ENCODE results near the gene PROC.
"Not testable (repeated sequence)": the region's sequence is repeated elsewhere in the genome, so short reads cannot be mapped to it uniquely, and the experiment has no call there.

The PROC gene

DNA sequence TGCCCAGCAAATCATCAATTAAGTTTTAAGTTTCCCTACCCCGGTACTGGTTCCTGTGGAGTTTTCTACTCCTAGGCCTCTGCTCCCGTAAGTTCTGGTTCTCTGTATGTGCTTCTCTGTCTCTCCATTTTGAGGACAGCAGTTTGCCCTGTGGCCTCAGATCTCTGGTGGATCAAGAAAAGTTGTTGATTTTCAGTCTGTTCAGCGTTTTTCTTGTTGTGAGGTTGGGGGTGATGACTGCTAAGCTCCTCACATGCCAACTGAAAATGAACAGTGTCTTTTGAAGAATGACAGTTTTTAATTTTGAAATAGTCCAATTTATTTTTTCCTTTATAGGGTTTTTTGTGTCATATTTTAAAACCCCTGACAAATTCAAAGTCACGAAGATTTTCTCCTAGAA is 31.7 kb downstream of the PROC start:
- Histone ChIP-seq H3K14ac (ENCODE audit: low read length) (no peak overlapping the region), H3K18ac (ENCODE audit: low read length) (no peak overlapping the region), H2BK5ac (ENCODE audit: low read length) (no peak overlapping the region), H3K27me3 (ENCODE audit: control insufficient read depth in 3 of 3, insufficient read depth in 3 of 3, low read depth in 1 of 3, low read length in 3 of 3) (no peaks in the 10 kb centered on the region), H2BK12ac (ENCODE audit: low read length) (no peak overlapping the region), H3K4me3 (ENCODE audit: low read length in 2 of 2) (no peak overlapping the region), H2AK5ac (ENCODE audit: low read depth, low read length) (no peak overlapping the region), H2BK15ac (ENCODE audit: low read length) (no peak overlapping the region), H3K79me1 (ENCODE audit: low read depth, low read length) (no peaks in the 10 kb centered on the region), H3K4ac (ENCODE audit: low read length) (no peak overlapping the region), H4K8ac (ENCODE audit: low read depth, low read length) (no peak overlapping the region), H3K4me2 (ENCODE audit: insufficient read depth, low read length, poor library complexity, severe bottlenecking) (no peak overlapping the region), H3K9ac (ENCODE audit: low read depth, low read length, poor library complexity) (no peak overlapping the region), H3K23ac (ENCODE audit: low read depth, low read length, poor library complexity) (no peak overlapping the region), H4K91ac (ENCODE audit: low read depth, low read length, poor library complexity) (no peak overlapping the region), H3K4me1 (ENCODE audit: control insufficient read depth in 2 of 2, insufficient read depth in 1 of 2, low read depth in 1 of 2, low read length in 2 of 2) (peaks cover 0 to 6% of the 10 kb centered on the region in 2 donors), H3K36me3 (replicated peaks in 1 of 2; ENCODE audit: control insufficient read depth in 2 of 2, insufficient read depth in 2 of 2, low read length in 2 of 2) (no peaks in the 10 kb centered on the region), H2AFZ (ENCODE audit: low read length) (peak overlapping the region; percentile 54), H2BK120ac (ENCODE audit: low read depth, low read length) (no peak overlapping the region), H3K9me3 (replicated peaks in 1 of 2; ENCODE audit: control insufficient read depth in 2 of 2, insufficient read depth in 1 of 2, low read depth in 1 of 2, low read length in 2 of 2) (no peaks in the 10 kb centered on the region), H3K27ac (replicated peaks; ENCODE audit: low read length) (no peak overlapping the region)
- WGBS, 2 donors (ENCODE audit: extremely low coverage in 2 of 2, insufficient read length in 2 of 2, insufficient replicate concordance in 1 of 2): no CpG with 5 or more reads among the region's 4 CpGs
- DNase-seq (ENCODE audit: low spot score): no peak

DNA sequence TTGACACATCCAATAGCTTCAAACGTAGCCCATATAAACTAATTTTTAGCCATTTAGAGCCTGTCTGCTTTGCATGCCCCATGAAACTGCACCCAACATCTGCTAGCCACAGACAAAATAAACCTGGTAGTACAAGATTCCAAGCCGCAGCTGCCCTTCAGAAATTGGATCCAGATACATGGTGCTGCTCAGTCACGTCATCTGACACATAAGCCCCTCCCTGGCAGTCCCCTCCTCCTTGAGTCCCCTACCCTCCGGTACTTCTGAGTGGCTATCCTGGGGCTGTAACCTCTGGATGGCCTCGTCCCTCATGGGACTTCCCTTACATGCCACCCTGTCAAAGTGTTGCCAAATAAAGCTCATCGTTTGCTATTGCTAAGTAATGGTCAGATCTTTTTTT is 33.8 kb downstream of the PROC start:
- no CpG with 5 or more reads among the region's 6 CpGs for WGBS, 2 donors (ENCODE audit: extremely low coverage in 2 of 2, insufficient read length in 2 of 2, insufficient replicate concordance in 1 of 2)
- Histone ChIP-seq H3K27me3 (ENCODE audit: control insufficient read depth in 3 of 3, insufficient read depth in 3 of 3, low read depth in 1 of 3, low read length in 3 of 3) (no peaks in the 10 kb centered on the region), H3K9ac (ENCODE audit: low read depth, low read length, poor library complexity) (no peak overlapping the region), H4K8ac (ENCODE audit: low read depth, low read length) (no peak overlapping the region), H3K79me1 (ENCODE audit: low read depth, low read length) (no peaks in the 10 kb centered on the region), H3K18ac (ENCODE audit: low read length) (no peak overlapping the region), H3K23ac (ENCODE audit: low read depth, low read length, poor library complexity) (no peak overlapping the region), H3K4me2 (ENCODE audit: insufficient read depth, low read length, poor library complexity, severe bottlenecking) (no peak overlapping the region), H3K4ac (ENCODE audit: low read length) (no peak overlapping the region), H3K36me3 (replicated peaks in 1 of 2; ENCODE audit: control insufficient read depth in 2 of 2, insufficient read depth in 2 of 2, low read length in 2 of 2) (peaks cover 0 to 1% of the 10 kb centered on the region in 2 donors), H2BK15ac (ENCODE audit: low read length) (no peak overlapping the region), H3K4me1 (ENCODE audit: control insufficient read depth in 2 of 2, insufficient read depth in 1 of 2, low read depth in 1 of 2, low read length in 2 of 2) (peaks cover 11 to 12% of the 10 kb centered on the region in 2 donors), H2BK120ac (ENCODE audit: low read depth, low read length) (no peak overlapping the region), H2BK12ac (ENCODE audit: low read length) (no peak overlapping the region), H2AFZ (ENCODE audit: low read length) (no peak overlapping the region), H2AK5ac (ENCODE audit: low read depth, low read length) (no peak overlapping the region), H3K9me3 (replicated peaks in 1 of 2; ENCODE audit: control insufficient read depth in 2 of 2, insufficient read depth in 1 of 2, low read depth in 1 of 2, low read length in 2 of 2) (peaks cover 0 to 1% of the 10 kb centered on the region in 2 donors), H4K91ac (ENCODE audit: low read depth, low read length, poor library complexity) (no peak overlapping the region), H3K4me3 (ENCODE audit: low read length in 2 of 2) (no peak overlapping the region), H3K27ac (replicated peaks; ENCODE audit: low read length) (no peak overlapping the region), H3K14ac (ENCODE audit: low read length) (no peak overlapping the region), H2BK5ac (ENCODE audit: low read length) (no peak overlapping the region)
- no peak for DNase-seq (ENCODE audit: low spot score)

DNA sequence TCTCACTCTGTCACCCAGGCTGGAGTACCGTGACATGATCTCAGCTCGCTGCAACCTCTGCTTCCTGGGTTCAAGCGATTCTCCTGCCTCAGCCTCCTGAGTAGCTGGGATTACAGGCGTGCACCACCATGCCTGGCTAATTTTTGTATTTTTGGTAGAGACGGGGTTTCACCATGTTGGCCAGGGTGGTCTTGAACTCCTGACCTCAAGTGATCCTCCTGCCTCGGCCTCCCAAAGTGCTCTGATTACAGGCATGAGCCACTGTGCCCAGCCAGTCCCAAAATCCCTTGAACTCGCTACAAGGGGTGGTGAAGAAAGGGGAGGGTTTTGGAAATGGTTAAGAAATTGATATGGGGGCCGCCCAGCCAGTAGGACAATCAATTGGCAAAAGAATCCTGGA is 34.2 kb downstream of the PROC start:
- not testable (repeated sequence) for H2BK120ac ChIP-seq (ENCODE audit: low read depth, low read length); H3K14ac ChIP-seq (ENCODE audit: low read length); H2BK12ac ChIP-seq (ENCODE audit: low read length); H3K9ac ChIP-seq (ENCODE audit: low read depth, low read length, poor library complexity); H4K8ac ChIP-seq (ENCODE audit: low read depth, low read length); H3K9me3 ChIP-seq (replicated peaks in 1 of 2; ENCODE audit: control insufficient read depth in 2 of 2, insufficient read depth in 1 of 2, low read depth in 1 of 2, low read length in 2 of 2); H3K27me3 ChIP-seq (ENCODE audit: control insufficient read depth in 3 of 3, insufficient read depth in 3 of 3, low read depth in 1 of 3, low read length in 3 of 3); H3K27ac ChIP-seq (replicated peaks; ENCODE audit: low read length); H3K23ac ChIP-seq (ENCODE audit: low read depth, low read length, poor library complexity); H3K4me3 ChIP-seq (ENCODE audit: low read length in 2 of 2); H3K4ac ChIP-seq (ENCODE audit: low read length); H3K79me1 ChIP-seq (ENCODE audit: low read depth, low read length); DNase-seq (ENCODE audit: low spot score); H2AK5ac ChIP-seq (ENCODE audit: low read depth, low read length); H2AFZ ChIP-seq (ENCODE audit: low read length); H2BK15ac ChIP-seq (ENCODE audit: low read length); H3K36me3 ChIP-seq (replicated peaks in 1 of 2; ENCODE audit: control insufficient read depth in 2 of 2, insufficient read depth in 2 of 2, low read length in 2 of 2); H3K4me2 ChIP-seq (ENCODE audit: insufficient read depth, low read length, poor library complexity, severe bottlenecking); H4K91ac ChIP-seq (ENCODE audit: low read depth, low read length, poor library complexity); H2BK5ac ChIP-seq (ENCODE audit: low read length); H3K18ac ChIP-seq (ENCODE audit: low read length)
- H3K4me1 ChIP-seq (ENCODE audit: control insufficient read depth in 2 of 2, insufficient read depth in 1 of 2, low read depth in 1 of 2, low read length in 2 of 2): peaks cover 11 to 13% of the 10 kb centered on the region in 2 donors
- no CpG with 5 or more reads among the region's 8 CpGs for WGBS, 2 donors (ENCODE audit: extremely low coverage in 2 of 2, insufficient read length in 2 of 2, insufficient replicate concordance in 1 of 2)

DNA sequence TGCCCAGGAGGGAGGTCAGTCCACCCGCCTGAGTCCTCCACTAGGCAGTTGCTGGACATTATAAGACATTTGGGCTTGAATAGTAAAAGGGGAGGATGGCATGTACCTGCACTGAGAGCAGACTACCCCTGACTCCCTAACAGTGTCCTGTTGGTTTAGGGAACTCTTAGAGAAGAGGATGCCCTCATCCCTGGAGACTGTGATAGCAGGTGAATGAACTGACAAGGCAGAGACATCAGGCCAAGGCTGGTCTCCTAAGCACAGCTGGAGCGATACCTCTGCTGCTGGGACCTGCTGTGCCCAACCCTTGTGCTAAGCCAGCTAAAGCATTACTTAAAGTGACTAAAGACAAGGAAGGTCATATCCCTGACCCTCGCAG is 34.8 kb downstream of the PROC start:
- Histone ChIP-seq H2AFZ (ENCODE audit: low read length) (no peak overlapping the region), H3K4me1 (ENCODE audit: control insufficient read depth in 2 of 2, insufficient read depth in 1 of 2, low read depth in 1 of 2, low read length in 2 of 2) (peaks cover 11 to 13% of the 10 kb centered on the region in 2 donors), H3K18ac (ENCODE audit: low read length) (no peak overlapping the region), H3K23ac (ENCODE audit: low read depth, low read length, poor library complexity) (no peak overlapping the region), H3K27ac (replicated peaks; ENCODE audit: low read length) (no peak overlapping the region), H4K8ac (ENCODE audit: low read depth, low read length) (no peak overlapping the region), H3K9me3 (replicated peaks in 1 of 2; ENCODE audit: control insufficient read depth in 2 of 2, insufficient read depth in 1 of 2, low read depth in 1 of 2, low read length in 2 of 2) (peaks cover 0 to 2% of the 10 kb centered on the region in 2 donors), H3K27me3 (ENCODE audit: control insufficient read depth in 3 of 3, insufficient read depth in 3 of 3, low read depth in 1 of 3, low read length in 3 of 3) (no peaks in the 10 kb centered on the region), H4K91ac (ENCODE audit: low read depth, low read length, poor library complexity) (no peak overlapping the region), H3K4ac (ENCODE audit: low read length) (no peak overlapping the region), H2BK15ac (ENCODE audit: low read length) (no peak overlapping the region), H3K4me3 (ENCODE audit: low read length in 2 of 2) (no peak overlapping the region), H2BK5ac (ENCODE audit: low read length) (no peak overlapping the region), H3K4me2 (ENCODE audit: insufficient read depth, low read length, poor library complexity, severe bottlenecking) (no peak overlapping the region), H2AK5ac (ENCODE audit: low read depth, low read length) (no peak overlapping the region), H3K9ac (ENCODE audit: low read depth, low read length, poor library complexity) (no peak overlapping the region), H3K14ac (ENCODE audit: low read length) (no peak overlapping the region), H2BK12ac (ENCODE audit: low read length) (no peak overlapping the region), H3K79me1 (ENCODE audit: low read depth, low read length) (no peaks in the 10 kb centered on the region), H2BK120ac (ENCODE audit: low read depth, low read length) (no peak overlapping the region), H3K36me3 (replicated peaks in 1 of 2; ENCODE audit: control insufficient read depth in 2 of 2, insufficient read depth in 2 of 2, low read length in 2 of 2) (peaks cover 0 to 3% of the 10 kb centered on the region in 2 donors)
- no peak for DNase-seq (ENCODE audit: low spot score)
- no CpG with 5 or more reads among the region's 3 CpGs for WGBS, 2 donors (ENCODE audit: extremely low coverage in 2 of 2, insufficient read length in 2 of 2, insufficient replicate concordance in 1 of 2)
